ENCODE measurements around the gene MAPKAP1. TPM values are rescaled to one million over a fixed set of nuclear protein-coding genes. Genes with fewer than 3 reads are reported as not detected.

The MAPKAP1 gene
- total and polyA plus RNA-seq, 9 of the 15 experiments (the other 6 are each of a cell fraction or from before 2014, with no cell fraction given) = 2.6 to 82.1 (median 61.1) TPM

DNA sequence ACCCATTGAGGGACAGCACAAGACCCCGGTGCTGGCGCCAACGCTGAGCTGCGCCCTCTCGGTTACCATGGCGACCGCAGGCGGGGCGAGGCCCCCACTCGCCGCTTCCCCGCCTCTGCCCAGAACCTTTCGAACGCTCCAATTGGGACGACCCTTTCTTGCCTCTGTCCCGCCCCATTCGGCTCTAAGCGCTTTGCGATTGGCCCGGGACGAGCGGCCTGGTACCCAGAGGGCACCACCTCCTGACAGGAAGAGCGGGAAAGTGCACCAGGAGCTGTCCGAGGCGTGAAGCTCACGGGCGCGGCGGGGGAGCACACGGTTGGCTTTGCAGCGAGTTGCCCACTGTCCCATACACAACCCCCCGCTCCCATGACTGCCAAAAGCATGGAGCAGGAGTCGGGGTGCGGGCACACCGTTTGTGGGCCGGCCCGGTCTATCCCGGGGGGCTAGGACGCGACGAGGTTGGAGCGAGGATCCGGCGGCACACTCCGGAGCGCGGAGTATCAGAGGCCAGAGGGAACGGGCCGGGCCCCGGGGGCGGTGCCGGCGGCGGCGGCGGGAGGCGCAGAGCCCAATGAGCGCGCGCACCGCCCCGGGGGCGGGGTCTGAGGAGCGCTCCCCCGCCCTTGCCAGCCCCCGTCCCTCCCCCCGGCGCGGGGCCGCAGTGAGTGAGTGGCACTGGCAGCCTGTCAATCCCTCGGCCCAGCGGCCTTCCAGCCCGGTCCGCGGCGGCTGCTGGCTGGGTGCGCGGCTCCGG lies 39.2 kb upstream of the MAPKAP1 start (continued):
- TF ChIP-seq, protein P1, sequence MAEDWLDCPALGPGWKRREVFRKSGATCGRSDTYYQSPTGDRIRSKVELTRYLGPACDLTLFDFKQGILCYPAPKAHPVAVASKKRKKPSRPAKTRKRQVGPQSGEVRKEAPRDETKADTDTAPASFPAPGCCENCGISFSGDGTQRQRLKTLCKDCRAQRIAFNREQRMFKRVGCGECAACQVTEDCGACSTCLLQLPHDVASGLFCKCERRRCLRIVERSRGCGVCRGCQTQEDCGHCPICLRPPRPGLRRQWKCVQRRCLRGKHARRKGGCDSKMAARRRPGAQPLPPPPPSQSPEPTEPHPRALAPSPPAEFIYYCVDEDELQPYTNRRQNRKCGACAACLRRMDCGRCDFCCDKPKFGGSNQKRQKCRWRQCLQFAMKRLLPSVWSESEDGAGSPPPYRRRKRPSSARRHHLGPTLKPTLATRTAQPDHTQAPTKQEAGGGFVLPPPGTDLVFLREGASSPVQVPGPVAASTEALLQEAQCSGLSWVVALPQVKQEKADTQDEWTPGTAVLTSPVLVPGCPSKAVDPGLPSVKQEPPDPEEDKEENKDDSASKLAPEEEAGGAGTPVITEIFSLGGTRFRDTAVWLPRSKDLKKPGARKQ (CRISPR knock-in tag; IDR thresholded peaks at IDR 0.05) = no peak
- peak; percentile 82; the same call in 1 of the 2 replicates for TF ChIP-seq KDM2B (CRISPR knock-in tag; IDR thresholded peaks at IDR 0.05)
- TF ChIP-seq ZNF696 (CRISPR knock-in tag; conservative IDR thresholded peaks at IDR 0.05) = no peak
- peak; percentile 52; the same call in 1 of the 2 replicates for TF ChIP-seq ZNF431 (CRISPR knock-in tag; IDR thresholded peaks at IDR 0.05)
- TF ChIP-seq, protein P2, sequence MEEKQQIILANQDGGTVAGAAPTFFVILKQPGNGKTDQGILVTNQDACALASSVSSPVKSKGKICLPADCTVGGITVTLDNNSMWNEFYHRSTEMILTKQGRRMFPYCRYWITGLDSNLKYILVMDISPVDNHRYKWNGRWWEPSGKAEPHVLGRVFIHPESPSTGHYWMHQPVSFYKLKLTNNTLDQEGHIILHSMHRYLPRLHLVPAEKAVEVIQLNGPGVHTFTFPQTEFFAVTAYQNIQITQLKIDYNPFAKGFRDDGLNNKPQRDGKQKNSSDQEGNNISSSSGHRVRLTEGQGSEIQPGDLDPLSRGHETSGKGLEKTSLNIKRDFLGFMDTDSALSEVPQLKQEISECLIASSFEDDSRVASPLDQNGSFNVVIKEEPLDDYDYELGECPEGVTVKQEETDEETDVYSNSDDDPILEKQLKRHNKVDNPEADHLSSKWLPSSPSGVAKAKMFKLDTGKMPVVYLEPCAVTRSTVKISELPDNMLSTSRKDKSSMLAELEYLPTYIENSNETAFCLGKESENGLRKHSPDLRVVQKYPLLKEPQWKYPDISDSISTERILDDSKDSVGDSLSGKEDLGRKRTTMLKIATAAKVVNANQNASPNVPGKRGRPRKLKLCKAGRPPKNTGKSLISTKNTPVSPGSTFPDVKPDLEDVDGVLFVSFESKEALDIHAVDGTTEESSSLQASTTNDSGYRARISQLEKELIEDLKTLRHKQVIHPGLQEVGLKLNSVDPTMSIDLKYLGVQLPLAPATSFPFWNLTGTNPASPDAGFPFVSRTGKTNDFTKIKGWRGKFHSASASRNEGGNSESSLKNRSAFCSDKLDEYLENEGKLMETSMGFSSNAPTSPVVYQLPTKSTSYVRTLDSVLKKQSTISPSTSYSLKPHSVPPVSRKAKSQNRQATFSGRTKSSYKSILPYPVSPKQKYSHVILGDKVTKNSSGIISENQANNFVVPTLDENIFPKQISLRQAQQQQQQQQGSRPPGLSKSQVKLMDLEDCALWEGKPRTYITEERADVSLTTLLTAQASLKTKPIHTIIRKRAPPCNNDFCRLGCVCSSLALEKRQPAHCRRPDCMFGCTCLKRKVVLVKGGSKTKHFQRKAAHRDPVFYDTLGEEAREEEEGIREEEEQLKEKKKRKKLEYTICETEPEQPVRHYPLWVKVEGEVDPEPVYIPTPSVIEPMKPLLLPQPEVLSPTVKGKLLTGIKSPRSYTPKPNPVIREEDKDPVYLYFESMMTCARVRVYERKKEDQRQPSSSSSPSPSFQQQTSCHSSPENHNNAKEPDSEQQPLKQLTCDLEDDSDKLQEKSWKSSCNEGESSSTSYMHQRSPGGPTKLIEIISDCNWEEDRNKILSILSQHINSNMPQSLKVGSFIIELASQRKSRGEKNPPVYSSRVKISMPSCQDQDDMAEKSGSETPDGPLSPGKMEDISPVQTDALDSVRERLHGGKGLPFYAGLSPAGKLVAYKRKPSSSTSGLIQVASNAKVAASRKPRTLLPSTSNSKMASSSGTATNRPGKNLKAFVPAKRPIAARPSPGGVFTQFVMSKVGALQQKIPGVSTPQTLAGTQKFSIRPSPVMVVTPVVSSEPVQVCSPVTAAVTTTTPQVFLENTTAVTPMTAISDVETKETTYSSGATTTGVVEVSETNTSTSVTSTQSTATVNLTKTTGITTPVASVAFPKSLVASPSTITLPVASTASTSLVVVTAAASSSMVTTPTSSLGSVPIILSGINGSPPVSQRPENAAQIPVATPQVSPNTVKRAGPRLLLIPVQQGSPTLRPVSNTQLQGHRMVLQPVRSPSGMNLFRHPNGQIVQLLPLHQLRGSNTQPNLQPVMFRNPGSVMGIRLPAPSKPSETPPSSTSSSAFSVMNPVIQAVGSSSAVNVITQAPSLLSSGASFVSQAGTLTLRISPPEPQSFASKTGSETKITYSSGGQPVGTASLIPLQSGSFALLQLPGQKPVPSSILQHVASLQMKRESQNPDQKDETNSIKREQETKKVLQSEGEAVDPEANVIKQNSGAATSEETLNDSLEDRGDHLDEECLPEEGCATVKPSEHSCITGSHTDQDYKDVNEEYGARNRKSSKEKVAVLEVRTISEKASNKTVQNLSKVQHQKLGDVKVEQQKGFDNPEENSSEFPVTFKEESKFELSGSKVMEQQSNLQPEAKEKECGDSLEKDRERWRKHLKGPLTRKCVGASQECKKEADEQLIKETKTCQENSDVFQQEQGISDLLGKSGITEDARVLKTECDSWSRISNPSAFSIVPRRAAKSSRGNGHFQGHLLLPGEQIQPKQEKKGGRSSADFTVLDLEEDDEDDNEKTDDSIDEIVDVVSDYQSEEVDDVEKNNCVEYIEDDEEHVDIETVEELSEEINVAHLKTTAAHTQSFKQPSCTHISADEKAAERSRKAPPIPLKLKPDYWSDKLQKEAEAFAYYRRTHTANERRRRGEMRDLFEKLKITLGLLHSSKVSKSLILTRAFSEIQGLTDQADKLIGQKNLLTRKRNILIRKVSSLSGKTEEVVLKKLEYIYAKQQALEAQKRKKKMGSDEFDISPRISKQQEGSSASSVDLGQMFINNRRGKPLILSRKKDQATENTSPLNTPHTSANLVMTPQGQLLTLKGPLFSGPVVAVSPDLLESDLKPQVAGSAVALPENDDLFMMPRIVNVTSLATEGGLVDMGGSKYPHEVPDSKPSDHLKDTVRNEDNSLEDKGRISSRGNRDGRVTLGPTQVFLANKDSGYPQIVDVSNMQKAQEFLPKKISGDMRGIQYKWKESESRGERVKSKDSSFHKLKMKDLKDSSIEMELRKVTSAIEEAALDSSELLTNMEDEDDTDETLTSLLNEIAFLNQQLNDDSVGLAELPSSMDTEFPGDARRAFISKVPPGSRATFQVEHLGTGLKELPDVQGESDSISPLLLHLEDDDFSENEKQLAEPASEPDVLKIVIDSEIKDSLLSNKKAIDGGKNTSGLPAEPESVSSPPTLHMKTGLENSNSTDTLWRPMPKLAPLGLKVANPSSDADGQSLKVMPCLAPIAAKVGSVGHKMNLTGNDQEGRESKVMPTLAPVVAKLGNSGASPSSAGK (IDR thresholded peaks at IDR 0.05) = peak; percentile 98
- TF ChIP-seq, protein P3, sequence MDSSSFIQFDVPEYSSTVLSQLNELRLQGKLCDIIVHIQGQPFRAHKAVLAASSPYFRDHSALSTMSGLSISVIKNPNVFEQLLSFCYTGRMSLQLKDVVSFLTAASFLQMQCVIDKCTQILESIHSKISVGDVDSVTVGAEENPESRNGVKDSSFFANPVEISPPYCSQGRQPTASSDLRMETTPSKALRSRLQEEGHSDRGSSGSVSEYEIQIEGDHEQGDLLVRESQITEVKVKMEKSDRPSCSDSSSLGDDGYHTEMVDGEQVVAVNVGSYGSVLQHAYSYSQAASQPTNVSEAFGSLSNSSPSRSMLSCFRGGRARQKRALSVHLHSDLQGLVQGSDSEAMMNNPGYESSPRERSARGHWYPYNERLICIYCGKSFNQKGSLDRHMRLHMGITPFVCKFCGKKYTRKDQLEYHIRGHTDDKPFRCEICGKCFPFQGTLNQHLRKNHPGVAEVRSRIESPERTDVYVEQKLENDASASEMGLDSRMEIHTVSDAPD (CRISPR knock-in tag; IDR thresholded peaks at IDR 0.05) = no peak
- no peak for TF ChIP-seq PRMT5 (CRISPR knock-in tag; IDR thresholded peaks at IDR 0.05)
- TF ChIP-seq RBM25 (IDR thresholded peaks at IDR 0.05; ENCODE audit: low read depth, low read length, severe bottlenecking) = peak; percentile 15
- 0 out of 2 replicates have a peak, but pooled peaks have one; percentile 61 for TF ChIP-seq NR3C1 (CRISPR knock-in tag; IDR thresholded peaks at IDR 0.05)
- TF ChIP-seq FOXK2 (conservative IDR thresholded peaks at IDR 0.05 in 1 of 2, IDR thresholded peaks at IDR 0.05 in 1 of 2; ENCODE audit: low read depth in 2 of 2) = no peak

Data from K562 (cell line).